ENCODE data around the gene SMTNL1. TPM values are rescaled to one million over a fixed set of nuclear protein-coding genes. Genes with fewer than 3 reads are reported as not detected.

SMTNL1 gene
- total and polyA plus RNA-seq, 5 experiments from 2014 or later: 0.12 to 0.37 TPM; not detected in 3

GRCh38 chr11:57551941-57552340, 14.5 kb downstream of the SMTNL1 start:
- Mint-ChIP-seq H3K27ac (peak overlapping the region in 7 of 10 donors; percentile 5 to 74 (median 43)), H3K27me3 (no peaks in the 10 kb centered on the region), H3K9me3 (no peaks in the 10 kb centered on the region), H3K36me3 (peaks cover 0 to 89% (median 17%) of the 10 kb centered on the region in 3 donors), H3K4me3 (no peak overlapping the region), H3K4me1 (peaks cover 11 to 15% (median 13%) of the 10 kb centered on the region in 4 donors)
- DNase-seq (no peak), ATAC-seq (no peak)
- POLR2A ChIA-PET: no interaction called here

DNA sequence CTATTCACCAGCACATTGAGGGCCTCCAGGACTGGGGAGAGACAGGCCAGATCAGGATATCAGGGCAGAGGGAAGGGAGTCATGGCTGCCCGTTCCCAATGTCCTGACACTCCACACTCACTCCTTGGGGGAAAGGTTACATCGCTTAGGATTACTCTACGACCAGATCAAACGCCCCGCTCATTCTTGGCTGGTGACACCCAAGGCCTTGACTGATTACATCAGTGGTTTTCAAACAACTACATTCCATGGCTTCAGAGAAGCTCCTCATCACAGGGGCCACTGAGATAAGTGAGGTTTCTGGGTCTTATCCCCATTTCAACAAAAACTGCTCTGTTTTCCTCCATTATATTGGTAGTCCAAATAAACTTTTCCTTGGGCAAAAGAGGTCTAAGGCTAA, 15.1 kb downstream of the SMTNL1 start:
- H3K36me3 Mint-ChIP-seq: peaks cover 0 to 90% (median 19%) of the 10 kb centered on the region in 3 donors
- no peak for ATAC-seq
- DNase-seq: no peak
- POLR2A ChIA-PET: no interaction called here
- H3K4me3 Mint-ChIP-seq: no peak overlapping the region
- H3K27me3 Mint-ChIP-seq: no peaks in the 10 kb centered on the region
- H3K4me1 Mint-ChIP-seq: peaks cover 8 to 10% (median 9%) of the 10 kb centered on the region in 4 donors
- H3K9me3 Mint-ChIP-seq: no peaks in the 10 kb centered on the region
- H3K27ac Mint-ChIP-seq: peak overlapping the region in 3 of 10 donors; percentile 60 to 74 (median 72)

DNA sequence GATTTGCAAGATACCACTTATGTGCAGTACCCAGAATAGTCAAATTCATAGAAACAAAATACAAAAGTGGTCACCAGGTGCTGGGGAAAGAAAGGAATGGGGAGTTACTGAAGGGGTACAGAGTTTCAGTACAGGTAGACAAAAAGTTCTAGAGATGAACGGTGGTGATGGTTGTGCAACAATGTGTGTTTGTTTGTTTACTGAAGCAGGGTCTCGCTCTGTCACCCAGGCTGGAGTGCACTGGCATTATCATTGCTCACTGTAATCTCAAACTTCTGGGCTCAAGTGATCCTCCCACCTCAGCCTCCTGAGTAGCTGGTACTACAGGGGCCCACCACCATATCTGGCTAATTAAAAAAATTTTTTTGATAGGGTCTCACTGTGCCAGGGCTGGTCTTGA, 18.0 kb downstream of the SMTNL1 start:
- POLR2A ChIA-PET: no interaction called here

DNA sequence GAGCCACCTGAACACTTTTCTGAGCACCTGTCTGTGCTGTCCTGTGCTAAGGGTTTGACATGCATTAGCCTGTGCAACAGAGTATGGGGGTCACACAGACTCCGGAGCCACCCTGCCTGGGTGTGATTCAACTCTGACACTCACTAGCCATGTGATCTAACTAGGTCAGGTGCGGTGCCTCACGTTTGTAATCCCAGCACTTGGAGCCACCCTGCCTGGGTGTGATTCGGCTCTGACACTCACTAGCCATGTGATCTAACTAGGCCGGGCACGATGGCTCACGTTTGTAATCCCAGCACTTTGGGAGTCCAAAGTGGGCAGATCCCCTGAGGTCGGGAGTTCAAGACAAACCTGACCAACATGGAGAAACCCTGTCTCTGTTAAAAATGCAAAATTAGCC, 18.6 kb downstream of the SMTNL1 start:
- Mint-ChIP-seq H3K27ac (peak overlapping the region in 2 of 10 donors; percentile 53 to 60), H3K4me1 (peaks cover 5 to 22% (median 12%) of the 10 kb centered on the region in 4 donors), H3K9me3 (no peaks in the 10 kb centered on the region), H3K4me3 (no peak overlapping the region), H3K36me3 (peaks cover 0 to 93% (median 27%) of the 10 kb centered on the region in 3 donors), H3K27me3 (no peaks in the 10 kb centered on the region)
- POLR2A ChIA-PET: no interaction called here
- ATAC-seq (no peak), DNase-seq (no peak)

More for the DNA sequence above, 18.0 kb downstream of the SMTNL1 start:
- no peak overlapping the region for H3K4me3 Mint-ChIP-seq
- no peaks in the 10 kb centered on the region for H3K9me3 Mint-ChIP-seq
- no peaks in the 10 kb centered on the region for H3K27me3 Mint-ChIP-seq
- DNase-seq (no peak), ATAC-seq (no peak)
- peaks cover 4 to 16% (median 7%) of the 10 kb centered on the region in 4 donors for H3K4me1 Mint-ChIP-seq
- peaks cover 0 to 95% (median 27%) of the 10 kb centered on the region in 3 donors for H3K36me3 Mint-ChIP-seq
- H3K27ac Mint-ChIP-seq: peak overlapping the region in 6 of 10 donors; percentile 3 to 86 (median 22)

GRCh38 chr11:57560146-57560545, 22.8 kb downstream of the SMTNL1 start:
- Mint-ChIP-seq H3K27ac (peak overlapping the region in 4 of 10 donors; percentile 10 to 44 (median 31)), H3K27me3 (no peaks in the 10 kb centered on the region), H3K36me3 (peaks cover 0 to 75% (median 13%) of the 10 kb centered on the region in 3 donors), H3K4me3 (no peak overlapping the region), H3K4me1 (peaks cover 16 to 60% (median 49%) of the 10 kb centered on the region in 4 donors), H3K9me3 (no peaks in the 10 kb centered on the region)
- POLR2A ChIA-PET: interaction anchor here (0.6 kb wide), 1 partner anchor 14 kb away, joined by 3 read pairs; no protein-coding TSS in a partner anchor
- ATAC-seq (no peak), DNase-seq (no peak)

DNA sequence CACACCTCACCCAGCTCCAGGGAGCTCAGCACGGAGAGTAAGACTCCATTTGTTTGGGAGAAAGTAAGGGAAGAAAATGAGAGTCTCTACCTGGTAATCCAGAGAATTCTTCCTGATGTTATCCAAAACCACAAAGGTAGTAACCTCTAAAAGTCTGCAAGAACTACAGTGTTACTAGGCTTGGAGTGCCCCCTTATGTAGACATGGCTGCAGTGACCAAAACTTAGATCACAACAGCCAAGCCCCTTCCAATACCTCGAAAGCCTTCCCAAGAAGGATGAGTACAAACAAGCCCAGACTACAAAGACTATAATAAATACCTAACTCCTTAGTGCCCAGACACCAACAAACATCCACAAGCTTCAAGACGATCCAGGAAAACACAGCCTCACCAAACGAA, 25.2 kb downstream of the SMTNL1 start:
- Mint-ChIP-seq H3K9me3 (no peaks in the 10 kb centered on the region), H3K27ac (peak overlapping the region; percentile 16 to 97 (median 68)), H3K4me1 (peaks cover 25 to 64% (median 63%) of the 10 kb centered on the region in 4 donors), H3K36me3 (peaks cover 0 to 52% (median 7%) of the 10 kb centered on the region in 3 donors), H3K27me3 (no peaks in the 10 kb centered on the region), H3K4me3 (peak overlapping the region in 4 of 10 donors; percentile 21 to 61 (median 48))
- ATAC-seq (no peak), DNase-seq (no peak)
- POLR2A ChIA-PET: no interaction called here

GRCh38 chr11:57566005-57566904, 28.9 kb downstream of the SMTNL1 start:
- POLR2A ChIA-PET: interaction anchor here (0.6 to 5.5 kb wide), 3 partner anchors 74 to 83 kb away, joined by 3 to 33 read pairs (median 6); partner anchors contain the start of gene YPEL4
- Mint-ChIP-seq H3K36me3 (peaks cover 0 to 20% (median 0%) of the 10 kb centered on the region in 3 donors), H3K4me1 (peaks cover 22 to 74% (median 54%) of the 10 kb centered on the region in 4 donors)

GRCh38 chr11:57566905-57567514, 29.6 kb downstream of the SMTNL1 start:
- Mint-ChIP-seq H3K4me3 (peak overlapping the region; percentile 95 to 100 (median 97)), H3K27me3 (no peaks in the 10 kb centered on the region), H3K4me1 (peaks cover 20 to 74% (median 54%) of the 10 kb centered on the region in 4 donors), H3K9me3 (no peaks in the 10 kb centered on the region), H3K27ac (peak overlapping the region; percentile 87 to 98 (median 96)), H3K36me3 (peaks cover 0 to 17% (median 0%) of the 10 kb centered on the region in 3 donors)
- POLR2A ChIA-PET: interaction anchor here (0.6 to 5.5 kb wide), 6 partner anchors 36 to 232 kb away, joined by 3 to 33 read pairs (median 8); partner anchors contain the start of genes MED19, SSRP1, TIMM10 and TMX2
- DNase-seq (peak in 6 of 10 donors; percentile 21 to 52 (median 39)), ATAC-seq (peak in 1 of 2 donors; percentile 18)

More at GRCh38 chr11:57566005-57566904, 28.9 kb downstream of the SMTNL1 start:
- DNase-seq: peak in 6 of 10 donors; percentile 10 to 52 (median 31)
- peak; percentile 26 for ATAC-seq
- H3K27ac Mint-ChIP-seq: peak overlapping the region; percentile 87 to 98 (median 96)
- no peaks in the 10 kb centered on the region for H3K27me3 Mint-ChIP-seq
- no peaks in the 10 kb centered on the region for H3K9me3 Mint-ChIP-seq
- peak overlapping the region; percentile 95 to 100 (median 97) for H3K4me3 Mint-ChIP-seq

DNA sequence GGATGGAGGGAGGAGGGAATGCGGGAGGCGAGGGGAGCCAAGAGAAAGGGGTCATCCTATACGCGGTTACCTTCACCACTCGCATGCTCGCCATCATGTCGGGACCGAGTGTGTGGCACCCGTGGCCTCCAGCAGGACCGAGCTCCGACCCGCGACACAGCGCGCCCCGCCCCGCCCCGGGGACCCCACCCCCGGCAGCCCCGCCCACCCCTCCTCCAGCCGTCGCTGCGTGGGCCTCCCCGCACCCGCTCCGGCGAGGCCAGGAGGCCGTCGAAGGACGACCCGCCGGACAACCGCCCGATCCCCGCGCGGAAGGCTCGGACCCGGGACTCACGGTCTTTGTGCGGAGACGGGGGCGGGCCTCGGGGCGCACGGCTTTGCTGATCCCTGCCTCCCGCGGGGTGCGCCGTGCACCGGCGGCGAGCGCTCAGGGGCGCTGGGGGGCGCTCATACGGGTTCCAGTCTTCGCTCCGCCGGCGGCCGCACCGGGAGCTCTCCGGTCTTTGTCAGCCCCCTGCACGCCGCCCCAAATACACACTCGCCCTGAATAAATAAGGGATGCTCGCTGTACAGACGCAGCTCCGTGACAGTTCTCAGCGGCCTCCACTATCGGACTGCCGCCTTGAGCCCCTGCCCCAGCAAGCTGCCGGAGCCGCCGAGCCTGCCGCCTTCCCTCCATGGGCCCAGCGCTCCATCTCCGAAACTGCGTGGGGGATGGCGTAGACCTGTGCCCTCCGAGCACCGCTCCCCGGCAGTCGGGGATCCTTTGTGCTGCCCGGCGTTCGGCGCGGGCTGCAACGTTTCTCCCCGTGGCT, 30.3 kb downstream of the SMTNL1 start, which contains the start of gene UBE2L6:
Gene UBE2L6, minus strand, starts transcription at position 158 of the 815 bp plus-strand sequence. Its CDS starts 61 bp downstream, at position 97.
- H3K27me3 Mint-ChIP-seq: no peaks in the 10 kb centered on the region
- POLR2A ChIA-PET: interaction anchor here (0.6 to 5.5 kb wide), 13 partner anchors 11 to 241 kb away, joined by 3 to 33 read pairs (median 4); partner anchors contain the start of genes MED19, SELENOH, SSRP1 and TIMM10

DNA sequence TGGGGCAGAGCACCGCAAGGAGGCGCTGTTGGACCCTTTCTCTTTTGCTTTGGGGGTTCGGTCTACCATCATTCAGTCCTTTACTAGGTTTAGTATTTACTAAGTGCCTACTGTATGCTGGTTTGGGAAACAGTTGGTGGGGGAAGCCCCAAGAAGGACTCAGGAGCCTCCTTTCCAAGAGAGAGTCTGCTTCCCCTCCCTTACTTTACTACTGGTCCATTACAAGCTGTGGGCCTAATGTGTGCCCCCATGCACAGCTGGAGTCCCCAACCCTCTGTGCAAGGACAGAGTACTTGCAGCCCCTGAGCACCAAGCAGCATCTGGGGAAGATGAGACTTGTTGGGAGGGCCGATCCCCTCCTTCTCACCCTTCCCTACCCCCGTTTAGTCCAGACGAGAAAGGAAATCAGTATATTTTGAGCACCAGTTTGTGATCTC, 31.0 kb downstream of the SMTNL1 start:
- POLR2A ChIA-PET: interaction anchor here (0.6 to 5.5 kb wide), 12 partner anchors 12 to 242 kb away, joined by 3 to 33 read pairs (median 4); partner anchors contain the start of genes MED19, SELENOH, SSRP1 and TIMM10
- Mint-ChIP-seq H3K4me3 (peak overlapping the region; percentile 97 to 100 (median 99)), H3K27me3 (no peaks in the 10 kb centered on the region), H3K27ac (peak overlapping the region; percentile 94 to 99 (median 98)), H3K4me1 (peaks cover 16 to 61% (median 44%) of the 10 kb centered on the region in 4 donors), H3K36me3 (peaks cover 0 to 9% (median 0%) of the 10 kb centered on the region in 3 donors), H3K9me3 (no peaks in the 10 kb centered on the region)
- ATAC-seq (peak; percentile 17 to 19), DNase-seq (peak in 5 of 10 donors; percentile 88 to 93 (median 88))

More for the DNA sequence above, 30.3 kb downstream of the SMTNL1 start, which contains the start of gene UBE2L6:
- H3K36me3 Mint-ChIP-seq: peaks cover 0 to 14% (median 0%) of the 10 kb centered on the region in 3 donors
- peak; percentile 56 to 93 (median 78) for DNase-seq
- H3K27ac Mint-ChIP-seq: peak within 1 kb of the TSS; percentile 94 to 99 (median 98)
- peak; percentile 80 to 88 for ATAC-seq
- peak within 1 kb of the TSS; percentile 97 to 100 (median 99) for H3K4me3 Mint-ChIP-seq
- H3K9me3 Mint-ChIP-seq: no peaks in the 10 kb centered on the region
- peaks cover 18 to 67% (median 50%) of the 10 kb centered on the region in 4 donors for H3K4me1 Mint-ChIP-seq

DNA sequence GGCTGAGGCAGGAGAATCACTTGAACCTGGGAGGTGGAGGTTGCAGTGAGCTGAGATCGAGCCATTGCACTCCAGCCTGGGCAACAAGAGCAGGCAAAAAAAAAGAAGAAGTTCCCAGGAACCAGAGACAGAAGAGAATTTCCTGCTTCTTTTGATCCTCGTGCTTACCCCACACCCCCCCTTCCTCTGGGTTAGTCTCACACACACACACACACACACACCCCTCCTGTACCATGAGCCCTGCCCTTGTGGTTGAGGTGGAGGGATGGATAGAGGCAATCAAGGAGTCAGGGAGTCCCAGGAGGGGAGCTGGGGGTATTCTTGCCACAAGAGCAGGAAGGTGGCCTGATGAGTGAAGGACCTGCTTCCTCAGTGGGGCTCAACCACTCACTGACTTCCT, 34.2 kb downstream of the SMTNL1 start:
- Mint-ChIP-seq H3K4me3 (no peak overlapping the region), H3K27me3 (peaks cover 2 to 7% (median 4%) of the 10 kb centered on the region in 5 donors), H3K9me3 (no peaks in the 10 kb centered on the region), H3K4me1 (peaks cover 9 to 31% (median 16%) of the 10 kb centered on the region in 4 donors), H3K36me3 (no peaks in the 10 kb centered on the region), H3K27ac (peak overlapping the region in 4 of 10 donors; percentile 31 to 79 (median 50))
- ATAC-seq: no peak
- POLR2A ChIA-PET: interaction anchor here (5.5 kb wide), 1 partner anchor 69 kb away, joined by 33 read pairs; no protein-coding TSS in a partner anchor
- DNase-seq: no peak

Measured in naive thymus-derived CD8-positive, alpha-beta T cell (primary cell).